ENCODE measurements around the gene MATCAP1. TPM values are rescaled to one million over a fixed set of nuclear protein-coding genes. Genes with fewer than 3 reads are reported as not detected.

The MATCAP1 gene
- total and polyA plus RNA-seq, 2 of the 13 experiments (the other 11 are each of a cell fraction or from before 2014, with no cell fraction given): 11.2 to 24.5 TPM

GRCh38 chr16:67183627-67184452, at the start of gene MATCAP1 (continued):
- TF ChIP-seq ZNF142 (CRISPR knock-in tag; IDR thresholded peaks at IDR 0.05) (peak; percentile 86; the same call in 1 of the 2 replicates), AGO1 (IDR thresholded peaks at IDR 0.05; ENCODE audit: low read depth, low read length, poor library complexity, severe bottlenecking) (no peak), HNF4A (CRISPR knock-in tag; IDR thresholded peaks at IDR 0.05) (no peak), ZKSCAN5 (CRISPR knock-in tag; IDR thresholded peaks at IDR 0.05) (no peak), MIER2 (CRISPR knock-in tag; IDR thresholded peaks at IDR 0.05) (peak; percentile 91), SIN3A (IDR thresholded peaks at IDR 0.05; ENCODE audit: borderline replicate concordance, low read depth, low read length) (peak; percentile 80; the same call in 1 of the 2 replicates), BCL6 (CRISPR knock-in tag; IDR thresholded peaks at IDR 0.05) (peak; percentile 63), ZFAT (CRISPR knock-in tag; conservative IDR thresholded peaks at IDR 0.05) (no peak), SRY (CRISPR knock-in tag; IDR thresholded peaks at IDR 0.05) (peak; percentile 45; the same call in 1 of the 2 replicates), ISL2 (CRISPR knock-in tag; IDR thresholded peaks at IDR 0.05) (peak; percentile 61), ZNF891 (CRISPR knock-in tag; IDR thresholded peaks at IDR 0.05) (no peak), NCOR1 (IDR thresholded peaks at IDR 0.05; ENCODE audit: borderline replicate concordance, low read length) (peak; percentile 51; the same call in 1 of the 2 replicates), ZNF329 (CRISPR knock-in tag; IDR thresholded peaks at IDR 0.05; ENCODE audit: low read depth) (peak; percentile 75; the same call in 1 of the 2 replicates), GTF3A (CRISPR knock-in tag; conservative IDR thresholded peaks at IDR 0.05) (peak; percentile 37; the same call in 1 of the 2 replicates), JUND (CRISPR knock-in tag; IDR thresholded peaks at IDR 0.05) (no peak), SPEN (CRISPR knock-in tag; IDR thresholded peaks at IDR 0.05; ENCODE audit: low read depth) (peak; percentile 95), GABPB1 (CRISPR knock-in tag; IDR thresholded peaks at IDR 0.05) (peak; percentile 89), ZC3H13 (CRISPR knock-in tag; IDR thresholded peaks at IDR 0.05) (no peak), GFI1 (CRISPR knock-in tag; IDR thresholded peaks at IDR 0.05; ENCODE audit: borderline replicate concordance) (no peak; the same call in 1 of the 2 replicates), MLX (CRISPR knock-in tag; IDR thresholded peaks at IDR 0.05) (peak; percentile 67), PHF8 (CRISPR knock-in tag; IDR thresholded peaks at IDR 0.05) (peak; percentile 87)

Measured in HepG2 (cell line).